GM12891 (cell line): ENCODE data around the gene WDR55.
"Not testable (repeated sequence)": the region's sequence is repeated elsewhere in the genome, so short reads cannot be mapped to it uniquely, and the experiment has no call there.

Experiments
- PAX5 ChIP-seq: IDR thresholded peaks from 2 replicates; pipeline ENCODE4 v1.6.1; 2011; ENCODE audit warnings: low read length, moderate library complexity, mild to moderate bottlenecking; ENCODE audit not compliant: insufficient read depth, severe bottlenecking
- POLR2A ChIP-seq: IDR thresholded peaks from 2 replicates; pipeline ENCODE4 v1.6.1; 2011; ENCODE audit warnings: low read depth, low read length, control low read depth
- POLR2AphosphoS5 ChIP-seq: IDR thresholded peaks from 2 replicates; pipeline ENCODE4 v1.6.1; 2011; ENCODE audit warnings: low read depth, low read length, control low read depth
- POU2F2 ChIP-seq: IDR thresholded peaks from 2 replicates; pipeline ENCODE4 v1.6.1; 2011; ENCODE audit warnings: low read depth, mild to moderate bottlenecking, control low read depth, low read length, moderate library complexity
- SPI1 ChIP-seq: IDR thresholded peaks from 2 replicates; pipeline ENCODE4 v1.6.1; 2011; ENCODE audit warnings: low read depth, low read length, control low read depth
- TAF1 ChIP-seq: IDR thresholded peaks from 2 replicates; pipeline ENCODE4 v1.6.1; 2011; ENCODE audit warnings: low read depth, low read length, control low read depth

DNA sequence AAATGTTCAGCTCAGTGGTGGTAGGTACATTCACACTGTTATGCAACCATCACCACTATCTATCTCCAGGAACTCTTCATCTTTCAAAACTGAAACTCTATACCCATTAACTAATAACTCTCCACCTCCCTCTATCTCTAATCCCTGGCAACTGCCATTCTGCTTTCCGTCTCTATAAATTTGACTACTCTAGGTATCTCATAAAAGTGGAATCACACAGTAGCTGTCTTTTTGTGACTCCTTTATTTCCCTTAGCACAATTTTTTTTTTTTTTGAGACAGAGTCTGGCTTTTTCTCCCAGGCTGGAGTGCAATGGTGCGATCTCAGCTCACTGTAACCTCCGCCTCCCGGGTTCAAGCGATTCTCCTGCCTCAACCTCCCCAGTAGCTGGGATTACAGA is 56.7 kb downstream of the WDR55 start:
- TF ChIP-seq POLR2A, SPI1, POLR2AphosphoS5, TAF1, POU2F2, PAX5: not testable (repeated sequence)
